Endodermal cell (in vitro differentiated cells): ENCODE measurements around the gene PRSS36. TPM values are rescaled to one million over a fixed set of nuclear protein-coding genes. Genes with fewer than 3 reads are reported as not detected.
"Not testable (repeated sequence)": the region's sequence is repeated elsewhere in the genome, so short reads cannot be mapped to it uniquely, and the experiment has no call there.

ENCODE experiments used
- DNase-seq: peaks from one replicate; pipeline ENCODE4 v3.0.0-alpha.2; 2017
- H3K27ac ChIP-seq: 2 replicates; pipeline ENCODE4 v1.5.1; 2013; ENCODE audit warnings: mild to moderate bottlenecking, low read depth, low read length, moderate library complexity
- H3K27me3 ChIP-seq: 2 replicates; pipeline ENCODE4 v1.6.1; 2013; ENCODE audit warnings: mild to moderate bottlenecking, low read length, moderate library complexity; ENCODE audit not compliant: insufficient read depth, control insufficient read depth, poor library complexity, severe bottlenecking
- H3K36me3 ChIP-seq: 2 replicates; pipeline ENCODE4 v1.7.0; 2013; ENCODE audit warnings: mild to moderate bottlenecking, low read length, moderate library complexity; ENCODE audit not compliant: control insufficient read depth, insufficient read depth
- H3K4me1 ChIP-seq: one replicate; pipeline ENCODE4 v1.7.0; 2013; ENCODE audit warnings: low read length; ENCODE audit not compliant: control insufficient read depth, insufficient read depth
- H3K4me3 ChIP-seq: 2 replicates; pipeline ENCODE4 v1.5.1; 2013; ENCODE audit warnings: mild to moderate bottlenecking, low read length, moderate library complexity
- H3K9ac ChIP-seq: 2 replicates; pipeline ENCODE4 v1.6.1; 2013; ENCODE audit warnings: mild to moderate bottlenecking, low read length, moderate library complexity; ENCODE audit not compliant: poor library complexity, severe bottlenecking; ENCODE audit errors: extremely low read depth
- H3K9me3 ChIP-seq: 2 replicates; pipeline ENCODE4 v1.6.1; 2013; ENCODE audit warnings: mild to moderate bottlenecking, low read length, moderate library complexity; ENCODE audit not compliant: control insufficient read depth
- H3K27ac Mint-ChIP-seq: 2 replicates; pipeline ENCODE4 v1.8.0; 2020; ENCODE audit warnings: mixed read lengths
- H3K27me3 Mint-ChIP-seq: 2 replicates; pipeline ENCODE4 v1.8.0; 2021; ENCODE audit warnings: mild to moderate bottlenecking, mixed read lengths; ENCODE audit not compliant: insufficient read depth
- H3K36me3 Mint-ChIP-seq: 2 replicates; pipeline ENCODE4 v1.8.0; 2020; ENCODE audit warnings: low read depth, mixed read lengths
- H3K4me1 Mint-ChIP-seq: 2 replicates; pipeline ENCODE4 v1.8.0; 2020; ENCODE audit warnings: mixed read lengths
- H3K4me3 Mint-ChIP-seq: 2 replicates; pipeline ENCODE4 v1.8.0; 2020; ENCODE audit warnings: mild to moderate bottlenecking, moderate library complexity, mixed read lengths
- H3K9me3 Mint-ChIP-seq: 2 replicates; pipeline ENCODE4 v1.8.0; 2020; ENCODE audit warnings: mild to moderate bottlenecking, mixed read lengths
- WGBS, 2 experiments: methylation state at CpG; one replicate each; pipeline versions ENCODE4 v1.1.5 to v1.1.7; 2013; ENCODE audit warnings: missing lambda C conversion rate in 2 of 2, mixed read lengths in 1 of 2; ENCODE audit not compliant: insufficient coverage in 1 of 2, insufficient read length in 1 of 2; 5-methylcytosine and 5-hydroxymethylcytosine counted together
- total RNA-seq, 2 donors: library from RNA; stranded (reverse); fragmentation: NEBNext Ultra II Directional in 1 of 2; extraction: Animal tissue kit (Norgen Biotek cat#: 25700) in 1 of 2; gene quantifications; 2 replicates in 1 of 2; 3 replicates in 1 of 2; pipeline ENCODE4 v1.2.1, GENCODE V29; 2021
- TF ChIP-seq, protein P1 (sequence below): fragments of 200-600 bp; sonication (generic); conservative IDR thresholded peaks from 2 replicates; pipeline ENCODE4 v1.5.0; 2021; ENCODE audit warnings: antibody characterized with exemption, mild to moderate bottlenecking

The PRSS36 gene
- total RNA-seq, 2 donors from 2014 or later: 0.22 to 0.71 TPM

DNA sequence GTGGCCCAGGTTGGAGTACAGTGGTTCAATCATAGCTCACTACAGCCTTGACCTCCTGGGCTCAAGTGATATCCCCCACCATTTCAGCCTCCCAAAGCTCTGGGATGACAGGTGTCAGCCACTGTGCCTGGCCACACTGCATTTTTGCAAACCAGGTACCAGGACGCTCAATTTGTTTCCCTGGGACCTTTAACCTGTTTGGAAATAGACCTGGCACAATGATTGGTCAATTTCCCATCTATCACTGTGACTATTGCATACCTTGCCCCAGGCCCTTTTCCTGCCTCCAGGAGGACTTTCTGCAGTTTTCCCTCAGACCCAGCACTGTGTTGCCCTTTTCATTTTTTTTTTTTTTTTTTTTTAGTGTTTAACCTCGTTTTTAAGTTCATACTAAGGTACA is 19.0 kb upstream of the PRSS36 start:
- H3K36me3 Mint-ChIP-seq: no peaks in the 10 kb centered on the region
- no peaks in the 10 kb centered on the region for H3K9me3 ChIP-seq
- 82 to 83% methylated on average over 1 of the region's 2 CpGs for WGBS, 2 experiments
- no peaks in the 10 kb centered on the region for H3K27me3 ChIP-seq
- no peak overlapping the region for H3K9ac ChIP-seq
- no peaks in the 10 kb centered on the region for H3K36me3 ChIP-seq
- H3K4me1 Mint-ChIP-seq: peaks cover 5% of the 10 kb centered on the region
- H3K27ac ChIP-seq: no peak overlapping the region
- peaks cover 4% of the 10 kb centered on the region for H3K9me3 Mint-ChIP-seq
- no peak for DNase-seq
- H3K27me3 Mint-ChIP-seq: no peaks in the 10 kb centered on the region
- no peak overlapping the region for H3K4me3 Mint-ChIP-seq
- no peak overlapping the region for H3K27ac Mint-ChIP-seq
- TF ChIP-seq, protein P1, sequence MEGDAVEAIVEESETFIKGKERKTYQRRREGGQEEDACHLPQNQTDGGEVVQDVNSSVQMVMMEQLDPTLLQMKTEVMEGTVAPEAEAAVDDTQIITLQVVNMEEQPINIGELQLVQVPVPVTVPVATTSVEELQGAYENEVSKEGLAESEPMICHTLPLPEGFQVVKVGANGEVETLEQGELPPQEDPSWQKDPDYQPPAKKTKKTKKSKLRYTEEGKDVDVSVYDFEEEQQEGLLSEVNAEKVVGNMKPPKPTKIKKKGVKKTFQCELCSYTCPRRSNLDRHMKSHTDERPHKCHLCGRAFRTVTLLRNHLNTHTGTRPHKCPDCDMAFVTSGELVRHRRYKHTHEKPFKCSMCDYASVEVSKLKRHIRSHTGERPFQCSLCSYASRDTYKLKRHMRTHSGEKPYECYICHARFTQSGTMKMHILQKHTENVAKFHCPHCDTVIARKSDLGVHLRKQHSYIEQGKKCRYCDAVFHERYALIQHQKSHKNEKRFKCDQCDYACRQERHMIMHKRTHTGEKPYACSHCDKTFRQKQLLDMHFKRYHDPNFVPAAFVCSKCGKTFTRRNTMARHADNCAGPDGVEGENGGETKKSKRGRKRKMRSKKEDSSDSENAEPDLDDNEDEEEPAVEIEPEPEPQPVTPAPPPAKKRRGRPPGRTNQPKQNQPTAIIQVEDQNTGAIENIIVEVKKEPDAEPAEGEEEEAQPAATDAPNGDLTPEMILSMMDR: no peak
- no peak overlapping the region for H3K4me3 ChIP-seq
- peaks cover 3% of the 10 kb centered on the region for H3K4me1 ChIP-seq

DNA sequence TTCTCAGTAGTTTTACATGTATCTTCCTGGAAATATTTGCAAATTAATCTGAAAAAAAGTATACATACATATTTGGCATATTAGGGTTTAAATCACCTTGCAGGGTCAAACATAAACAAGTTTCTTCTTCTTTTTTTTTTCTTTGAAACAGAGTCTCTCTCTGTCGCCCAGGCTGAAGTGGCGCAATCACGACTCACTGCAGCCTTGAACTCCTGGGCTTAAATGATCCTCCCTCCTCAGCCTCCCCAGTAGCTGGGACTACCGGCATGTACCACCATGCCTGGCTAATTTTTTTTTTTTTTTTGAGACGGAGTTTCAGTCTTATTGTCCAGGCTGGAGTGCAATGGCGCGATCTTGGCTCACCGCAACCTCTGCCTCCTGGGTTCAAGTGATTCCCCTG is 17.4 kb upstream of the PRSS36 start:
- Mint-ChIP-seq H3K9me3 (peaks cover 4% of the 10 kb centered on the region), H3K36me3 (no peaks in the 10 kb centered on the region)

GRCh38 chr16:31157136-31157535 is 7.3 kb upstream of the PRSS36 start:
- H3K4me3 Mint-ChIP-seq: no peak overlapping the region
- TF ChIP-seq, protein P1: no peak
- Histone ChIP-seq H3K4me3 (no peak overlapping the region), H3K9me3 (no peaks in the 10 kb centered on the region), H3K27me3 (no peaks in the 10 kb centered on the region), H3K9ac (no peak overlapping the region), H3K4me1 (peaks cover 7% of the 10 kb centered on the region), H3K27ac (no peak overlapping the region), H3K36me3 (no peaks in the 10 kb centered on the region)
- peaks cover 6% of the 10 kb centered on the region for H3K27me3 Mint-ChIP-seq
- DNase-seq: no peak
- 83 to 87% methylated on average over 7 to 8 of the region's 8 CpGs for WGBS, 2 experiments
- H3K4me1 Mint-ChIP-seq: peaks cover 8% of the 10 kb centered on the region
- H3K27ac Mint-ChIP-seq: no peak overlapping the region
- H3K36me3 Mint-ChIP-seq: no peaks in the 10 kb centered on the region
- no peaks in the 10 kb centered on the region for H3K9me3 Mint-ChIP-seq

More for the DNA sequence above, 17.4 kb upstream of the PRSS36 start:
- Mint-ChIP-seq H3K27me3 (no peaks in the 10 kb centered on the region), H3K4me3 (no peak overlapping the region), H3K27ac (no peak overlapping the region), H3K4me1 (peaks cover 5% of the 10 kb centered on the region)
- DNase-seq: no peak
- TF ChIP-seq, protein P1: no peak
- Histone ChIP-seq H3K36me3 (no peaks in the 10 kb centered on the region), H3K4me3 (no peak overlapping the region), H3K9me3 (no peaks in the 10 kb centered on the region), H3K27me3 (no peaks in the 10 kb centered on the region), H3K4me1 (peaks cover 3% of the 10 kb centered on the region), H3K27ac (no peak overlapping the region), H3K9ac (no peak overlapping the region)
- 94 to 96% methylated on average over 7 to 8 of the region's 8 CpGs for WGBS, 2 experiments

- not testable (repeated sequence) for H3K4me3 ChIP-seq, H3K4me1 Mint-ChIP-seq, H3K36me3 ChIP-seq, H3K9ac ChIP-seq, DNase-seq, H3K36me3 Mint-ChIP-seq, H3K4me1 ChIP-seq, H3K9me3 ChIP-seq, H3K27ac Mint-ChIP-seq, H3K4me3 Mint-ChIP-seq, H3K27ac ChIP-seq, H3K9me3 Mint-ChIP-seq
- 83 to 91% methylated on average over 4 to 5 of the region's 6 CpGs for WGBS, 2 experiments
- peaks cover 36% of the 10 kb centered on the region for H3K27me3 Mint-ChIP-seq
- H3K27me3 ChIP-seq: peaks cover 20% of the 10 kb centered on the region
These were observed 1.1 kb upstream of the PRSS36 start for GRCh38 chr16:31150976-31151375.
